Measurements from ENCODE around the gene DNAH17. TPM values are rescaled to one million over a fixed set of nuclear protein-coding genes. Genes with fewer than 3 reads are reported as not detected.

Gene DNAH17
- total RNA-seq, 1 donor from 2014 or later = not detected

DNA sequence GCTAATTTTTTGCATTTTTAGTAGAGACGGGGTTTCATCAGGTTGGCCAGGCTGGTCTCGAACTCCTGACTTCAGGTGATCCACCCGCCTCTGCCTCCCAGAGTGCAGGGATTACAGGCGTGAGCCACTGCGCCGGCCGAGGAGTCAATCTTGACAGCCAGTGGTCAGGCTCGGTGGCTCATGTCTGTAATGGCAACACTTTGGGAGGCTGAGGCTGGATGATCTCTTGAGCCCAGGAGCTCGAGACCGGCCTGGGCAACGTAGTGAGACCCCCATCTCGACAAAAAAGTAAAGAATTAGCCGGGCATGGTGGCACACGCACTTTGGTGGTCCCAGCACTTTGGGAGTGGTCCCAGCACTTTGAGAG, 199.4 kb downstream of the DNAH17 start:
- intact Hi-C loops (cut with micrococcal nuclease) = no loop called here

DNA sequence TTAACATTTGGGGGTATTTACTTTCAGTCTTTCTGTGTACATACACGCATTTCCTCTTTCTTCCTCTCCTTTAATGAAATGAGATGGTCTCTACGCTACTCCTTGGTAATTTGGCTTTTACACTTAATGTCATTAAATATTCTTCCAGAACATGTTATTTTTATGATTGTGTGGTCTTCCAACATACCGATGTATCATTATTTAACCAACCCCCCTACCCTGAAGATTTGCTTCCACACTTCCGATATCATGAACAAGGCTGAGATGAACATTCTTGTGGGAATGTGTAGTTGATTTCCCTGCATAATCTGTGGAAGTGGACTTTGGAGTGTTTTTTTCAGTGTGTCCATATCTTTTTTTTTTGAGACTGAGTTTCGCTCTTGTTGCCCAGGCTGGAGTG, 201.0 kb downstream of the DNAH17 start:
- intact Hi-C loops (cut with micrococcal nuclease) = no loop called here

DNA sequence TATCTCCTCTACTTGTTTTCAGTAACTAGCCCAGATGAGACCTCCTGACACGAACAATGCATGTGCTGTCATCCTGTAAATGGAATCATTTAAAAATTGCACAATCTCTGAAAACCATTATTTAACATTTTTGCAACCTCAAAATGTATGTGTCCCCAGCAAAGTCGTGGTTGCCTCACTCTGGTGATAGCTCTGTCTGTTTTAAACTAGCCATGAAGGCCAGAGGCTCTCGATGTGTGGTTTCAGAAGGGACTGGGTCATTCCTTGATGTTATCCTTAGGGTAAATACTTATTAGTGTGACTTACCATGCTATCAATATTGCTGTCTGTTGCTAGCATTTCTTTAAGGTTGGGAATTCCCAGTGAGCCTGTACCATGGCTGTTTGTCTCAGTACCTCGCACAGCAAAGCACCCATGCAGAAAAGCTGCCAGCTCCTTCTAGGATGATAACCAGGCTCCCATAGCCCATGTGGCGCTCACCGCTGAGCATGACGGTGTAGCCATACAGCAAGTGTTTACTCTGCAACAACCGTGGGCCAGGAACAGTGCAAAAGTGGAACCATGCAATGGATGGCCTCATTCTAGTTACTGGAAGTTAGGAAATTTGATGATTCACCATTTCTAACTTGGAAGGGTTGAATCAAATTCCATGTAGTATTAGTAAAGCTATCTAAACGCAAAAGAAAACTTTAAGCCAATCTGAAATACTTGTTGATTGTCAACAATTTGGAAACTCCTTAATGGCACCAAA, 201.6 kb downstream of the DNAH17 start:
- intact Hi-C loops (cut with micrococcal nuclease) = no loop called here

DNA sequence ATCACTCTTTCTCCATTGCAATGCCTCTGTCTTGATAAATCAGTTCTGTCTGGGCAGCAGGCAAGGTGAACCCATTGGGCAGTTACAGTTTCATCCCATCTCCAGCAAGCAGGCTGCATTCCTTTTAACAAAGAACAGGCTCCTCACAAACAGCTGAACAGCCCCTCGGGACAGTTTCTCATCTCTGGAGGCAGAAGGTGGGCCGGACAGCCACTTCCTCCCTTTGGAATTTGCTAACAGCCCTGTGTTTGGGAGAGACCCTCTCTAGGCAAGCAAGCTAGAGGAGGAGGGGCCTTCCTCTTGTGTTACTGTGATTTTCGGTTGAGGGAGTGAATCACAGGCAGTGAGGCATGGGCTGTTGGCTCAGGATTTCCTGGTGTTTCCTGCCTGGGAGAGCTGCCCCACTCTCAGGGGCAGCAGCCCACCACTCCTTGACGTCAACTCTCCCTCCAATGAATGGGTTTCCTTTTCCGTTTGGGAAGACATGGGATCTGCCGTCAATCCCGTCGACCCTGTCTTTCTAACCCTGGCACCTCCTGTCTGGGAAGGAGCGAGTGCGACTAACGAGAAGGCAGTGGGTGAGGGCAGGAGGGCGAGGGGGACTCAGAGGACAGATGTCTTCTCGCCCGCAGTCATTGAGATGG, 202.4 kb downstream of the DNAH17 start:
- intact Hi-C loops (cut with micrococcal nuclease) = no loop called here

DNA sequence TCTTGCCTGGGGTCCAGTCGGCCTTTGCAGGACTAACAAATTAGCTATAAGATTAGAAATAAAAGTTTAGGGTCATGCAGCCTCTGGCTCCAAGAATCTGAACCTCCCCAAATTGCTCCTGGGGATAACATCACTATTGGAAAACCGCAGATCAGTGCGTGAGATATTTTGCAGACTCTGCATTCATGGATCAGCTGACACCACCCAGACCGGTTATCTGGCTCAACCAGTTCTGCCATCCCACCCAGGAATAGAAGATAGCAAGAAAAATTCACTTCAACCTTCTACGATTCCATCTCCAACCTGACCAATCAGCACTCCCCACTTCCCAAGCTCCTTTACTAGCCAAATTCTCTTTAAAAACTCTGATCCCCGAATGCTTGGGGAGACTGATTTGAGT, 203.0 kb downstream of the DNAH17 start:
- intact Hi-C loops (cut with micrococcal nuclease) = no loop called here

Other genes with a start within 250 kb of the DNAH17 start
- gene SOCS3, start 217.3 kb downstream of the DNAH17 start, total RNA-seq = 23.5 and 23.9 TPM in 2 replicates
- 58.0 and 61.2 TPM in 2 replicates for gene PGS1, start 198.7 kb downstream of the DNAH17 start, total RNA-seq
- gene CYTH1, start 204.9 kb upstream of the DNAH17 start, total RNA-seq = 182 and 185 TPM in 2 replicates

All from T-helper 2 cell treated with Interferon-gamma antibody and Interleukin-4, amounts not matched to agents 100 ng/mL and 5 ng/mL, for 36 hours (primary cell).